SK-N-SH (cell line): ENCODE data around the gene SH3RF1. TPM values are rescaled to one million over a fixed set of nuclear protein-coding genes. Genes with fewer than 3 reads are reported as not detected.

Experiments used
- CTCF ChIA-PET: fragments of 300-600, 350-600 bp; formaldehyde crosslinking; extraction: SDS; loops from one replicate; lab custom pipeline; 2021; lab: Yijun Ruan, JAX
- POLR2A ChIA-PET: fragments of 350-600 bp; sonication (Branson Sonifier 250); formaldehyde crosslinking; extraction: SDS; loops from one replicate; lab custom pipeline; 2020; ENCODE audit warnings: antibody characterized with exemption, inconsistent platforms; lab: Yijun Ruan, JAX
- DNase-seq: peaks from one replicate; pipeline ENCODE4 v3.0.0; 2012
- H2AFZ ChIP-seq: fragments of 200-600 bp; sonication (generic); 2 replicates; pipeline ENCODE4 v1.8.1; 2016; ENCODE audit warnings: antibody characterized with exemption, mild to moderate bottlenecking, low read depth
- H3F3A ChIP-seq: fragments of 200-600 bp; sonication (generic); replicated peaks from 2 replicates; pipeline ENCODE3; 2016; ENCODE audit warnings: antibody characterized with exemption, mild to moderate bottlenecking; ENCODE audit not compliant: insufficient read depth
- H3K27ac ChIP-seq, 2 experiments: fragments of 200-500 bp in 1 of 2; fragments of 200-600 bp in 1 of 2; sonication (Bioruptor generic) in 1 of 2; sonication (generic), shearing (Covaris generic) in 1 of 2; 2 replicates each; pipeline versions ENCODE4 v1.5.1 to v1.6.1; 2014 to 2016; ENCODE audit warnings: low read depth in 2 of 2, inconsistent platforms in 1 of 2, low read length in 1 of 2, mild to moderate bottlenecking in 1 of 2, mixed read lengths in 1 of 2
- H3K27me3 ChIP-seq: fragments of 200-600 bp; sonication (generic), shearing (Covaris generic); 2 replicates; pipeline ENCODE4 v1.6.1; 2016; ENCODE audit warnings: mixed run types; ENCODE audit not compliant: insufficient read depth
- H3K36me3 ChIP-seq, 2 experiments: fragments of 200-500 bp in 1 of 2; fragments of 200-600 bp in 1 of 2; sonication (Bioruptor generic) in 1 of 2; sonication (generic) in 1 of 2; replicated peaks in 1 of 2; 2 replicates each; pipeline versions ENCODE3 to v1.5.1; 2014 to 2016; ENCODE audit warnings: low read length in 1 of 2, mild to moderate bottlenecking in 1 of 2; ENCODE audit not compliant: insufficient read depth in 2 of 2, control insufficient read depth in 1 of 2
- H3K4me1 ChIP-seq, 2 experiments: fragments of 200-500 bp in 1 of 2; fragments of 200-600 bp in 1 of 2; sonication (Bioruptor generic) in 1 of 2; sonication (generic), shearing (Covaris generic) in 1 of 2; 2 replicates each; pipeline versions ENCODE4 v1.5.1 to v1.6.1; 2014 to 2016; ENCODE audit warnings: low read depth in 1 of 2, low read length in 1 of 2, mixed run types in 1 of 2; ENCODE audit not compliant: insufficient read depth in 2 of 2, control insufficient read depth in 1 of 2
- H3K4me2 ChIP-seq: fragments of 200-600 bp; sonication (generic), shearing (Covaris generic); 2 replicates; pipeline ENCODE4 v1.6.1; 2017; ENCODE audit warnings: mixed run types
- H3K4me3 ChIP-seq, 2 experiments: fragments of 200-500 bp in 1 of 2; fragments of 200-600 bp in 1 of 2; sonication (Bioruptor generic) in 1 of 2; sonication (generic), shearing (Covaris generic) in 1 of 2; 2 replicates each; pipeline versions ENCODE4 v1.5.1 to v1.8.1; 2014 to 2016; ENCODE audit warnings: low read depth in 2 of 2, inconsistent platforms in 1 of 2, low read length in 1 of 2, mild to moderate bottlenecking in 1 of 2, mixed read lengths in 1 of 2, moderate library complexity in 1 of 2
- H3K79me2 ChIP-seq: fragments of 200-600 bp; sonication (generic); 2 replicates; pipeline ENCODE4 v1.8.1; 2017; ENCODE audit warnings: mild to moderate bottlenecking; ENCODE audit not compliant: insufficient read depth
- H3K9ac ChIP-seq: fragments of 200-600 bp; sonication (generic); 2 replicates; pipeline ENCODE4 v1.6.1; 2017; ENCODE audit warnings: mixed run types
- H3K9me2 ChIP-seq: fragments of 200-600 bp; sonication (generic); 2 replicates; pipeline ENCODE4 v1.6.1; 2017; ENCODE audit warnings: mixed run types
- H3K9me3 ChIP-seq: fragments of 200-600 bp; sonication (generic); 2 replicates; pipeline ENCODE4 v1.6.1; 2017; ENCODE audit warnings: mixed run types, mild to moderate bottlenecking, moderate library complexity
- H4K20me1 ChIP-seq: fragments of 200-600 bp; sonication (generic); 2 replicates; pipeline ENCODE4 v1.6.1; 2017; ENCODE audit warnings: mild to moderate bottlenecking, mixed run types; ENCODE audit not compliant: insufficient read depth
- ELF1 ChIP-seq: IDR thresholded peaks from 2 replicates; pipeline ENCODE4 v1.4.0; 2012
- EP300 ChIP-seq, 2 experiments: IDR thresholded peaks; 2 replicates each; pipeline versions ENCODE4 v1.4.0 to v1.6.1; 2012; ENCODE audit warnings: borderline replicate concordance in 1 of 2, low read depth in 1 of 2, low read length in 1 of 2
- EZH2phosphoT487 ChIP-seq: fragments of 200-600 bp; sonication (generic); IDR thresholded peaks from 2 replicates; pipeline ENCODE4 v1.6.1; 2017; ENCODE audit warnings: low read depth, mixed run types, mild to moderate bottlenecking, antibody characterized with exemption, moderate library complexity, borderline replicate concordance
- FOSL2 ChIP-seq: IDR thresholded peaks from 2 replicates; pipeline ENCODE4 v1.4.0; 2012; ENCODE audit warnings: low read depth, mild to moderate bottlenecking, moderate library complexity, borderline replicate concordance
- GABPA ChIP-seq: IDR thresholded peaks from 2 replicates; pipeline ENCODE4 v1.4.0; 2012; ENCODE audit warnings: low read depth, mild to moderate bottlenecking
- JUND ChIP-seq: IDR thresholded peaks from 2 replicates; pipeline ENCODE4 v1.4.0; 2012
- MAX ChIP-seq: IDR thresholded peaks from 2 replicates; pipeline ENCODE4 v1.4.0; 2012; ENCODE audit warnings: low read depth
- MEF2A ChIP-seq: IDR thresholded peaks from 2 replicates; pipeline ENCODE4 v1.4.0; 2012; ENCODE audit warnings: low read depth, borderline replicate concordance
- MXI1 ChIP-seq: IDR thresholded peaks from 2 replicates; pipeline ENCODE4 v1.6.1; 2012; ENCODE audit warnings: mild to moderate bottlenecking, low read depth, low read length, improper control_type of control experiment
- POLR2AphosphoS5 ChIP-seq: IDR thresholded peaks from 2 replicates; pipeline ENCODE4 v1.6.1; 2012; ENCODE audit warnings: low read depth, low read length
- RCOR1 ChIP-seq: fragments of 150-350 bp; IDR thresholded peaks from 2 replicates; pipeline ENCODE4 v1.6.1; 2017; ENCODE audit warnings: antibody characterized with exemption, low read length
- REST ChIP-seq: IDR thresholded peaks from 2 replicates; pipeline ENCODE4 v1.6.1; 2012; ENCODE audit warnings: mild to moderate bottlenecking, low read depth, low read length, moderate library complexity
- RFX5 ChIP-seq: IDR thresholded peaks from 2 replicates; pipeline ENCODE4 v1.6.1; 2012; ENCODE audit warnings: mild to moderate bottlenecking, improper control_type of control experiment, low read length
- RXRA ChIP-seq: IDR thresholded peaks from 2 replicates; pipeline ENCODE4 v1.4.0; 2012; ENCODE audit warnings: low read depth, mild to moderate bottlenecking, borderline replicate concordance
- SIN3A ChIP-seq: IDR thresholded peaks from 2 replicates; pipeline ENCODE4 v1.6.1; 2012; ENCODE audit warnings: low read depth, mild to moderate bottlenecking, low read length, moderate library complexity, borderline replicate concordance
- SMC3 ChIP-seq: IDR thresholded peaks from 2 replicates; pipeline ENCODE4 v1.6.1; 2012; ENCODE audit warnings: low read depth, low read length, improper control_type of control experiment
- TAF1 ChIP-seq: IDR thresholded peaks from 2 replicates; pipeline ENCODE4 v1.6.1; 2012; ENCODE audit warnings: low read depth, mild to moderate bottlenecking, low read length, moderate library complexity, borderline replicate concordance
- TCF12 ChIP-seq: IDR thresholded peaks from 2 replicates; pipeline ENCODE4 v1.4.0; 2012
- TEAD4 ChIP-seq: IDR thresholded peaks from 2 replicates; pipeline ENCODE4 v1.4.0; 2012; ENCODE audit warnings: mild to moderate bottlenecking, borderline replicate concordance; ENCODE audit not compliant: insufficient read depth
- USF2 ChIP-seq: fragments of 150-350 bp; IDR thresholded peaks from 2 replicates; pipeline ENCODE4 v1.6.1; 2017; ENCODE audit warnings: antibody characterized with exemption, low read length, low read depth, borderline replicate concordance
- WGBS: methylation state at CpG from one replicate; pipeline ENCODE4 v1.1.6; 2017; ENCODE audit warnings: low lambda C conversion rate; 5-methylcytosine and 5-hydroxymethylcytosine counted together
- polyA plus RNA-seq, 3 experiments: library from polyadenylated mRNA; depleted of rRNA; stranded (reverse); fragments of >200 nt; gene quantifications; 2 replicates each; pipeline ENCODE4 v1.2.3, GENCODE V29; 2012

SH3RF1 gene
- polyA plus RNA-seq, 1 of the 3 experiments (the other 2 are of a cell fraction), result 22.0 TPM

GRCh38 chr4:169063441-169063840 lies 207.3 kb downstream of the SH3RF1 start:
- Histone ChIP-seq H3K27me3 (no peaks in the 10 kb centered on the region), H2AFZ (no peak overlapping the region), H3K4me2 (no peak overlapping the region), H3K9me2 (no peaks in the 10 kb centered on the region), H3K4me3 (no peak overlapping the region), H3K27ac (no peak overlapping the region), H3F3A (no peaks in the 10 kb centered on the region), H3K9ac (no peak overlapping the region), H4K20me1 (no peaks in the 10 kb centered on the region), H3K36me3 (no peaks in the 10 kb centered on the region), H3K4me1 (peaks cover 0 to 14% of the 10 kb centered on the region in 2 experiments; a peak in 1 of 4 replicates), H3K9me3 (no peaks in the 10 kb centered on the region), H3K79me2 (no peaks in the 10 kb centered on the region)
- no peak for DNase-seq
- ChIA-PET CTCF (interaction anchor here (1.4 kb wide), 1 partner anchor 9 kb away, joined by 4 read pairs; no protein-coding TSS in a partner anchor), POLR2A (no interaction called here)
- no peak for TF ChIP-seq JUND
- no peak for TF ChIP-seq EZH2phosphoT487
- no peak for TF ChIP-seq MAX
- TF ChIP-seq TCF12, result no peak
- no peak for TF ChIP-seq ELF1
- TF ChIP-seq TEAD4, result no peak
- TF ChIP-seq SIN3A, result no peak
- no peak for TF ChIP-seq SMC3
- no peak for TF ChIP-seq REST
- no peak for TF ChIP-seq TAF1
- no peak for TF ChIP-seq POLR2AphosphoS5
- no peak for TF ChIP-seq GABPA
- TF ChIP-seq RXRA, result no peak
- TF ChIP-seq MXI1, result no peak
- no peak for TF ChIP-seq EP300 (IDR thresholded peaks at IDR 0.05; ENCODE audit: borderline replicate concordance in 1 of 2, low read depth in 1 of 2, low read length in 1 of 2)
- no peak for TF ChIP-seq USF2
- no peak for TF ChIP-seq RCOR1
- no peak for TF ChIP-seq MEF2A
- no peak for TF ChIP-seq FOSL2
- no peak for TF ChIP-seq RFX5
- WGBS, result 68% methylated on average over 3 of the region's 3 CpGs
